A673 (cell line): Measurements from ENCODE around the gene SLC25A5. TPM values are rescaled to one million over a fixed set of nuclear protein-coding genes. Genes with fewer than 3 reads are reported as not detected.

Experiments used
- BruUV-seq: library from RNA; stranded (reverse); fragments of 400-500 nt; replicated peaks from 2 replicates; lab custom pipeline; 2021; lab: Mats Ljungman, UMichigan
- CTCF ChIA-PET: fragments of 300-600 bp; sonication (Branson Sonifier 250); formaldehyde crosslinking; loops from one replicate; lab custom pipeline; 2022; ENCODE audit warnings: antibody characterized with exemption; lab: Charles Lee
- POLR2A ChIA-PET: fragments of 300-600 bp; sonication (Branson Sonifier 250); formaldehyde crosslinking; loops from one replicate; lab custom pipeline; 2022; ENCODE audit warnings: antibody characterized with exemption; ENCODE audit not compliant: low non-redundant PET; lab: Charles Lee
- DNase-seq: peaks from one replicate; pipeline ENCODE4 v3.0.0-alpha.2; 2015; ENCODE audit warnings: low spot score
- H3K27ac ChIP-seq: fragments of 200-600 bp; sonication (generic); 2 replicates; pipeline ENCODE4 v1.5.1; 2016; ENCODE audit warnings: mixed run types, low read depth, mild to moderate bottlenecking, mixed read lengths, antibody characterized with exemption, low read length; ENCODE audit not compliant: poor library complexity, severe bottlenecking
- H3K27me3 ChIP-seq: fragments of 200-600 bp; sonication (generic); replicated peaks from 2 replicates; pipeline ENCODE4 v1.6.1; 2017; ENCODE audit warnings: mixed run types, low read depth, mild to moderate bottlenecking, mixed read lengths, antibody characterized with exemption, low read length; ENCODE audit not compliant: insufficient read depth, poor library complexity
- H3K36me3 ChIP-seq: fragments of 200-600 bp; sonication (generic); 2 replicates; pipeline ENCODE4 v1.6.1; 2016; ENCODE audit warnings: mixed run types, mild to moderate bottlenecking, mixed read lengths, antibody characterized with exemption, low read length; ENCODE audit not compliant: insufficient read depth, poor library complexity, severe bottlenecking
- H3K4me1 ChIP-seq: fragments of 200-600 bp; sonication (generic); 2 replicates; pipeline ENCODE4 v1.6.1; 2017; ENCODE audit warnings: mixed run types, mild to moderate bottlenecking, mixed read lengths, antibody characterized with exemption, low read length; ENCODE audit not compliant: insufficient read depth, poor library complexity, severe bottlenecking
- H3K4me3 ChIP-seq: fragments of 200-600 bp; sonication (generic); 2 replicates; pipeline ENCODE4 v1.5.1; 2016; ENCODE audit warnings: low read depth, mixed run types, mild to moderate bottlenecking, mixed read lengths, low read length; ENCODE audit not compliant: poor library complexity, severe bottlenecking
- H3K9me3 ChIP-seq: fragments of 200-600 bp; sonication (generic); 2 replicates; pipeline ENCODE4 v1.6.1; 2016; ENCODE audit warnings: mixed run types, low read depth, mild to moderate bottlenecking, mixed read lengths, antibody characterized with exemption, low read length; ENCODE audit not compliant: poor library complexity, severe bottlenecking
- CTCF ChIP-seq: fragments of 300-800, 200-600 bp; sonication (generic); conservative IDR thresholded peaks from 2 replicates; pipeline ENCODE4 v1.5.1; 2017; ENCODE audit warnings: low read depth, mild to moderate bottlenecking, antibody characterized with exemption, low read length, moderate library complexity, mixed read lengths
- EZH2 ChIP-seq: fragments of 200-600 bp; sonication (generic); IDR thresholded peaks from 2 replicates; pipeline ENCODE4 v1.6.1; 2017; ENCODE audit warnings: borderline replicate concordance, low read depth, mild to moderate bottlenecking, mixed read lengths, antibody characterized with exemption, low read length; ENCODE audit not compliant: poor library complexity, severe bottlenecking
- intact Hi-C: fragments of 100-400 bp; cut with micrococcal nuclease; formaldehyde crosslinking; loops from one replicate; pipeline ENCODE4 v1.10.0; 2022; ENCODE audit not compliant: unreplicated experiment
- total RNA-seq: library from RNA; stranded (reverse); gene quantifications from 2 replicates; pipeline ENCODE4 v1.2.3, GENCODE V29; 2021

Gene SLC25A5
- total RNA-seq, 1 experiment from 2014 or later = 368 TPM

GRCh38 chrX:119500061-119500800 is 32.0 kb downstream of the SLC25A5 start:
- Histone ChIP-seq H3K4me3 (no peak overlapping the region), H3K27me3 (no peaks in the 10 kb centered on the region), H3K4me1 (no peaks in the 10 kb centered on the region), H3K9me3 (no peaks in the 10 kb centered on the region), H3K36me3 (no peaks in the 10 kb centered on the region), H3K27ac (no peak overlapping the region)
- TF ChIP-seq EZH2 = no peak
- no peak for TF ChIP-seq CTCF
- intact Hi-C loops = no loop called here
- CTCF ChIA-PET = no interaction called here
- no peak for DNase-seq
- POLR2A ChIA-PET = no interaction called here
- no TSS peak for BruUV-seq

GRCh38 chrX:119501511-119502148 is 33.4 kb downstream of the SLC25A5 start:
- Histone ChIP-seq H3K4me3 (no peak overlapping the region), H3K27me3 (no peaks in the 10 kb centered on the region), H3K36me3 (no peaks in the 10 kb centered on the region), H3K9me3 (no peaks in the 10 kb centered on the region), H3K27ac (no peak overlapping the region), H3K4me1 (no peaks in the 10 kb centered on the region)
- no TSS peak for BruUV-seq
- TF ChIP-seq CTCF = no peak
- no peak for TF ChIP-seq EZH2
- ChIA-PET POLR2A (no interaction called here), CTCF (no interaction called here)
- intact Hi-C loops = no loop called here
- DNase-seq = no peak

- H3K4me1 ChIP-seq = no peaks in the 10 kb centered on the region
- no peaks in the 10 kb centered on the region for H3K36me3 ChIP-seq
- no TSS peak for BruUV-seq
- no peak for TF ChIP-seq CTCF
- CTCF ChIA-PET = no interaction called here
- no peak overlapping the region for H3K4me3 ChIP-seq
- DNase-seq = no peak
- H3K27ac ChIP-seq = no peak overlapping the region
- H3K9me3 ChIP-seq = no peaks in the 10 kb centered on the region
- POLR2A ChIA-PET = no interaction called here
- intact Hi-C loops = no loop called here
- H3K27me3 ChIP-seq = no peaks in the 10 kb centered on the region
Observed at GRCh38 chrX:119502727-119503483, 34.7 kb downstream of the SLC25A5 start.
